Measurements from ENCODE around the gene TPGS1.

The TPGS1 gene

DNA sequence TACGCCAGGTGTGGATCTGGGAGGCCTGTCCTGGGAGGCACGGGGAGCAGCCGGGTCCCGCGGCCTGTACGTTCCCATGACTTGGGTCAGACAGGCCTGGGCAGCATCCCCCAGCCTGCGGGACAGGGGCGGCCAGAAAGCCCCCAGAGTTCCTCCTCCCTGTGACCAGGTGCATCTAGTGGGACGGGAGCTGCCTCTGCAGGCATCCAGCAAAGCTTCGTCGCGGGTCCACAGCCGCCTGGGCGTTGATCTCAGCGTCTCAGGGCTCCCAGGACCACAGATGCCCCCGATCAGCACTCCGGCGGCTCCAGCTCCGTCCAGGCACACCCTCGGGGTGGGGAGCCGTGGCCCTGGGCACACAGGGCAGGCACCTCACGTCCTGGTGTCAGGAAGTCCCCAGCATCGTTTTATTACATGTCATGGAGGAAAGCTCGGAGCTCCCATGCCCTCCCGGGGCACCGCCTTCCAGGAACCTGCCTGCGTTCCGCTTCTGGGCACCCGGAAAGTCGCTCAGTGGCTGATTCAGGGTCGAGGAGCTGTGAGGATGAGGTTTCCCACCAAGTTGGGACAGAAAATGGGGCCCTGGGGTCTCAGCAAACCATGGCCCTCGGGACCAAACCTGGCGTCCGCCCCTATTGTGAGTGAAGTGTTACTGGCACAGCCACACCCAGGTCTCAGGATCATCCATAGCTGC lies 35.0 kb downstream of the TPGS1 start:
- no peak for DNase-seq

DNA sequence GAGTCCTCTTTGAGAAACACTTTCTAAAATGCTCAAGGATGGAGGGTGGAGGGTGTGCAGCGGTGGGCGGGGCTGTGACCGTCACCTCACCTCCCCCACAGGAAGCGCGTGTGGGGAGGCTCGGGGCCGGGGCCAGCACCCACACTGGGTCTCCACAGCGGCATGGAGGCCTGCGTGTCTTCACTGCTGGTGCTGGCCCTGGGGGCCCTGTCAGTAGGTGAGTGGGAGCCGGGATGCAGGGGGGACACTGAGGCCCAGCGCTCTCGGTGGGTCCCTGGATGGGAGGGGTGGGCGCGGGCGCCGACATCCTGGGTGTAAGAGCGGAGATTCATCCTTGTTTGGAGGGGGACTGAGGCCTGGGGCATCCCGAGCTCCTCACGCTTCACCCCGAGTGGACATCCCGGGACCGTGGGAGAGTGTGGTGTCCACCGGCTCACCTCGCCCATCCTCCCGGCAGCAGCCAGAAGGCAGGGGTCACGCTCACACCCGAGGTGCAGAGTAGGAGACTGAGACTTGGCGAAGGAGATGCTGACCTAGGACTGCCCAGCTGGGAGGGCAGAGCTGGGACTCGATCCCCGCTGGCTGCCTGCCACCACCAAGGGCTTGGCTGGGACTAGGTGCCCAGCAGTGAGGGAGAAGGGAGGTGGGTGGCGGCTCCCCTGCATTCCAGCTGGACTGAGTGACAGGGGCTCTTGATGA lies 36.8 kb downstream of the TPGS1 start, which contains the start of gene GZMM:
TSS of gene GZMM (plus strand) at position 144 of the 699 bp plus-strand sequence. CDS start at position 163, 19 bp downstream.
- DNase-seq: no peak

DNA sequence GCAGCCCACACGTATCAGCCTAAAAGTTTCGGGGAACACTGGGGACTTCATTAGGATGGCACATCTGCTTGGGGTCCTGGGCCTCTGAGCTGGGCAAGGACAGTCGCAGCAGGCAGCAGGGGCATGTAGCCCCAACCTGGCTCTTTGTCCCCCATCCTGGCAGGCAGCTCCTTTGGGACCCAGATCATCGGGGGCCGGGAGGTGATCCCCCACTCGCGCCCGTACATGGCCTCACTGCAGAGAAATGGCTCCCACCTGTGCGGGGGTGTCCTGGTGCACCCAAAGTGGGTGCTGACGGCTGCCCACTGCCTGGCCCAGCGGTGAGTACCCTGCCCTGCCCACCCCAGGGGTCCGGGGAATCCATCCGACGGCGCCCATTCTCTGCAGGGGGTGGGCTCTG lies 39.8 kb downstream of the TPGS1 start:
- DNase-seq: no peak

DNA sequence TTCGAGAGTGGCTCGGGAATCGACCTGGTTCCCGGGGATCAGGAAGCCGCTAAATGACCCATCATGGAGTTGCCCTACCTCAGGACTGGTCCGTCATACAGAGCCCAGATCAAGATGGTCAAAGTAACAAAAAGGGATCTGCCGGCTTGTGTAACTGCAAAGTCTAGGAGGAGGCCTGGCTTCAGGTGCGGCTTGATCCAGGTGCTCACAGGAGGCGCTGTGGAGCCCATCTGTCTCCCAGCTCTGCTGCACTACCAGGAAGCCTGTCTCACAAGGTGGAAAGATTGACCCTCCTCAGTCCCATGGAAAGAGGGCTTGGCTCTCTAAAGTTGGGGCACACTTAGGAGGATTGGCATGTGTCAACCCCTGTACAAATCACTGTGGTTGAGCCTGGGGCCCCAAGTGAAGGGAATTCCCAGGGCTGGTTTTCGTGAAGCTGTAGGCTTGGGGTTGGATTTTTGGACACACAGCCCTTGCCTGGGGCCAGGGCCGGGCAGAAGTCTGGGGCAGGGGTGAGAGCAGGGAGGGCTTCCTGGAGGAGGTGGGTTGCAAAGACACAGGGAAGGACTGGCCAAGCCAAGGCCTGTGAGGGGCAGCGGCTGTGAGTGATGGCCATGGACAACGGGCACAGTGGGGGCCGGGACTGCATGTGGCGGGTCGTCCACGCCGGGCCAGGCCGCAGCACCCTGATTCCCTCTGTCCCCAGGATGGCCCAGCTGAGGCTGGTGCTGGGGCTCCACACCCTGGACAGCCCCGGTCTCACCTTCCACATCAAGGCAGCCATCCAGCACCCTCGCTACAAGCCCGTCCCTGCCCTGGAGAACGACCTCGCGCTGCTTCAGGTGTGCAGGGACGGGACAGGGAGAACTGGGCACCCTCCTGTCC lies 40.8 kb downstream of the TPGS1 start:
- DNase-seq: no peak

DNA sequence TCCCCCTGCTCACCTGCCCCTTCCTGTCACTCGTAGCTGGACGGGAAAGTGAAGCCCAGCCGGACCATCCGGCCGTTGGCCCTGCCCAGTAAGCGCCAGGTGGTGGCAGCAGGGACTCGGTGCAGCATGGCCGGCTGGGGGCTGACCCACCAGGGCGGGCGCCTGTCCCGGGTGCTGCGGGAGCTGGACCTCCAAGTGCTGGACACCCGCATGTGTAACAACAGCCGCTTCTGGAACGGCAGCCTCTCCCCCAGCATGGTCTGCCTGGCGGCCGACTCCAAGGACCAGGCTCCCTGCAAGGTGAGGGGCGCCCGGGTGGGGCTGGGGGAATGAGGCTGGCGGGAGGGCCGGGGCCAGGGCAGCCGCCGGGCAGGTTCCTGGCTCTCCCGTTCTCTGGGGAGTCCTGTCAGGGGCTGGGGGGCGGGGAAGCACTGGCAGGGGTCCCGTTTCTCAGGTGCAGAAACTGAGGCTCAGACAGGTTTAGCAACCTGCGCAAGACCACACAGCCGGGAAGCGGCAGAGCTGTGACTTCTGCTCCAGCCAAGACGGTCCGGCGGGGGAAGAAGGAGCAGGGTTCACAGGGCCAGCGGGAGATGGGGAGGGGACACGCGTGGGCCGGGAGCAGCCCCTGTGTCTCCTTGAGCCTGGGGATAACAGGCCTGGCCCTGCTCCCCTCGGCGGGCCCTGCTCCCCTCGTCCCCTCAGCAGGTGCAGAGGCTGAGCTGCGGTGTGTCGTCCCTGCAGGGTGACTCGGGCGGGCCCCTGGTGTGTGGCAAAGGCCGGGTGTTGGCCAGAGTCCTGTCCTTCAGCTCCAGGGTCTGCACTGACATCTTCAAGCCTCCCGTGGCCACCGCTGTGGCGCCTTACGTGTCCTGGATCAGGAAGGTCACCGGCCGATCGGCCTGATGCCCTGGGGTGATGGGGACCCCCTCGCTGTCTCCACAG lies 41.9 kb downstream of the TPGS1 start:
- DNase-seq: peak in 1 of 2 experiments; percentile 33

DNA sequence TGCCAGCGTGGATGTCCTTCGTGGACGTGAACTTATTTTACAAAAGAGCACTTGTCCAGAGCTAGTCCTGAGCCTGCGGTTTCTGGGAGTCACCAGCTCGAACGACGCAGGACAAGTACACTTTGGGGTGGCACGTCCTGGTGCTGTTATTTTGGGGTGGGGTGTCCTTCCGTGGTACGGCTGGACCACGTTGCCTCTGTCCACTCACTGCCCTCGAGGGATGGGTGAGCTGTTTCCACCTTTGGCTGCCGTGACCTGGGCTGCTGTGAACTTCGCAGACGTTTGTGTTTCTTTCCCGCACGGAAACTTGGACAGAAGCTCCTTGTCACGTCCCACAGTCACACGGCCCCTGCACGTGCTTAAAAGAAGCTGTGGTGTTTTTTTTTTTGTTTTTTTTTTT lies 47.5 kb downstream of the TPGS1 start:
- no peak for DNase-seq

DNA sequence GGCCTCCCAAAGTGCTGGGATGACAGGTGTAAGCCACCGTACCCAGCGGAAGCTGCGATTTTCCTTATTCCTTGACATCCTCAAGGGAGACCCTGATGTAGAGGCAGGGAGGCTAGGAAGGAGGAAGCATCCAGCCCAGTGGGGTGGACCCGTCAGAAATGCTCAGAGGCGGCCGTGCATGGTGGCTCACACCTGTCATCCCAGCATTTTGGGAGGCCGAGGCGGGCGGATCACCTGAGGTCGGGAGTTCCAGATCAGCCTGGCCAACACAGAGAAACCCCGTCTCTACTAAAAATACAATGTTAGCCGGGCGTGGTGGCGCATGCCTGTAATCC lies 48.1 kb downstream of the TPGS1 start:
- no peak for DNase-seq

DNA sequence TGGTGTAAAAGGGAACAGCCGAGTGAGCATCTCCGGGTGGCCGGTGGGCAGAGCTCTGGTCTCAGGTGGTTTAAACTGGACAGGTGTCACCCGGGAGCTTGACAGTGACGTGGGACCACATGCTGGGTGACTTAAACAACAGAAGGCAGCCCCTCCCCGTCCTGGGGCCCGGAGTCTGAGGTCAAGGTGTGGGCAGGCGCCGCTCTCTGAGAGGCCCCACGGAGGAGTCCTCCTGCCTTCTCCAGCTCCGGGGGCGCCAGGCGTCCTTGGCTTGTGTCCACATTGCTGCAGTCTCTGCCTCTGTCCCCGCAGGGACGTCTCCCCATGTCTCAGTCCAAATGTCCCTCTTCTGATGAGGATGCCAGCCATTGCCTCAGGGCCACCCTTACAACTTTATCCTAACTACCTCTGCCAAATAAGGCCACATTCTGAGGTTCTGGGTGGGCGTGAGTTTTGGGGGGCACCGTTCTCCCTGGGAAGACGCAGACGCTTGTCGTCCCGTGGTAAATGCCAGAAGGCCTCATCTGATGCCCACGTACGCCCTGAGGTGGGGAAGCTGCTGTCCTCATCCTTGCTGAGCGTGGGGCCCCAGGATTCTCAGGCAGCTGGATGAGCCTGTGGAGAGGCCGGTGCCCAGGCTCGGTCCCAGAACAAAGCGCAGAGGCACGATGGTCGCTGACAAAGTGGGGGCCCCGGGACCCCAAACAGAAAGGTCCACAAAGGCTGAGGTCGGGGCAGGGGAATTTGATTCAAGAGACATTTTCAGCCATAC lies 49.5 kb downstream of the TPGS1 start:
- DNase-seq: no peak

DNA sequence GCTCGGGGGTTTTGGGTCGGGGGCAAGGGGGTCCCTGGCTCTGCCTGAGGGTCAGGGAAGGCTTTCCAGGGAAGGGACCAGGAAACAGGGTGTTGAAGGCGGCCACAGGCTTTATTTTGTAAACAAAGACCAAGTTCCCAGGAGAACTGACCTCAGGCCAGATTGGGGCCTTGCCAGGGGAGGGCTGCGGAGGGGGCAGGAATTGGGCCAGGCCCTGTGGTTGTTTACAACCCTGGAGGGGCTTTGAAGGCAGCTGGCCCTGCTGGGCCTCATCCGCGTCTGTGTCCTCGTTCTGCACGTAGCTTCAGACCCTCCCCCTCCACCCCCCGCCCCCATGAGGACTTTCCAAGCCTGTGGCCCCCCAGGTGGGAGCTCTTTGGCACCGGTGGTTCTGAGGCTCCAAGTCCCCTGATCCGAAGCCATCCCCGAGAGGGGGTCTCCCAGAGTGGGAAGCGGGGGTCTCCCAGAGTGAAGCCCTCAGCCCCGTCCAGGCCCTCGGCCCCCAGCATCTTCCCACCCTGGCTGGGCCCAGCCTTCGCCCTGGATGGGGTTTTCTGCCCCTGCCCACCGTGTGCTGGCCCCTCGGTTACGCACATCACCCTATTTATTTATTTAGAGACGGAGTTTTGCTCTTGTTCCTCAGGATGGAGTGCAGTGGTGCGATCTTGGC lies 51.6 kb downstream of the TPGS1 start:
- no peak for DNase-seq

DNA sequence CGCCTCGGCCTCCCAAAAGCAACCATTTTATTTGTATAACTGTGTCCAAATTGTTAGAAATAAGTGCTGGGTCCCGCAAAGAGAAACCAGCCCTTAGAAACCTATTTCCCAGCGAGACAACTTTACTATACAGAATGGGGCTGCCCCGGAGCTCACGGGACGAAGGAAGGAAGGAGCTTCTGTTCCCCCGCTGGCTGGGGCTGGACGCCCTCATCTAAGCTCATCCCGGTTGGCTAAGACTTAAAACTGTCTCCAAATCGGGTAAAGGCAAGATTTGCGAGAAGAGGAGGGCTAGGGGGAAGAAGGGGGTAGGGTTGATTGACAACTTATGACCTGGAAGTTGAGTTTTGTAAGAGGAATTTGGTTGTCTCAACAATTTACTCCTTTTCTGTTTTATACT lies 52.8 kb downstream of the TPGS1 start:
- DNase-seq: no peak

DNA sequence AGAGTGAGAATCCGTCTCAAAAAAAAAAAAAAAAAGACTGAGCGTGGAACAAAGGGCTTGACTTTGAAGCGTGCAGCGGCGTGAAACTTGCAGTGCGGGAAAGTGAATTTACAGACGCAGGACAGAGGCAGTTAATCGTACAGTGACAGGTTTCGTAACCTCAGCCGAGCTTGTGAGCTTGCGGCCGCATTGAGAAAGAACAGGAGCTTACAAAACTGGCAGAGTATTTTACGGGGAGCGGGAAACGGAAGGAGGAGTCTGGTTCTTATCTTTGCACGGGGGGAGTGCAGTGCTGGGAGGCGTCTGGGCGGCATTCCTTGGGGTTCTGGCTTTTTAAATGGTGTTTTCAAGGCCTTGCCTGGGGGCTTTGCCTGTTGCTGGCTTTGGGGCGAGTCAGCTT lies 59.1 kb downstream of the TPGS1 start:
- DNase-seq: no peak

DNA sequence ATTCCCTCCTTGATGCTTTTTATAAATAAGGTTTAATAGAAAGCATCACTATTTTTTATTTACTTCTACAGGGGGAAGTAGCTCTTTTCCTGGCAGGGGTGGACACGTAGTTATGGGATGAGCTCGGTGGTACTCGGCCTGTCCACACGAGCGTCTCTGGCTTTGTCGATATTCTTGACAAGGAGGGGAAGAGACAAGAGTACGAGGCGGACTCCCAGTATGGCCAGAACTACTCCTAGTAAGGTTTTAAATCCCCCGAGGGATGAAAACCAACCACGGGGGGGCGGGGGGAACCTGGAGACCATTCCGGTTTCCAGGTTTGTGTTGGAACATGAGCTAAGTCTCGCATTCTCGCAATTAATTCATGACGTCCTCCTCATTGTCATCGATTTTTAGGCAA lies 59.5 kb downstream of the TPGS1 start:
- no peak for DNase-seq

DNA sequence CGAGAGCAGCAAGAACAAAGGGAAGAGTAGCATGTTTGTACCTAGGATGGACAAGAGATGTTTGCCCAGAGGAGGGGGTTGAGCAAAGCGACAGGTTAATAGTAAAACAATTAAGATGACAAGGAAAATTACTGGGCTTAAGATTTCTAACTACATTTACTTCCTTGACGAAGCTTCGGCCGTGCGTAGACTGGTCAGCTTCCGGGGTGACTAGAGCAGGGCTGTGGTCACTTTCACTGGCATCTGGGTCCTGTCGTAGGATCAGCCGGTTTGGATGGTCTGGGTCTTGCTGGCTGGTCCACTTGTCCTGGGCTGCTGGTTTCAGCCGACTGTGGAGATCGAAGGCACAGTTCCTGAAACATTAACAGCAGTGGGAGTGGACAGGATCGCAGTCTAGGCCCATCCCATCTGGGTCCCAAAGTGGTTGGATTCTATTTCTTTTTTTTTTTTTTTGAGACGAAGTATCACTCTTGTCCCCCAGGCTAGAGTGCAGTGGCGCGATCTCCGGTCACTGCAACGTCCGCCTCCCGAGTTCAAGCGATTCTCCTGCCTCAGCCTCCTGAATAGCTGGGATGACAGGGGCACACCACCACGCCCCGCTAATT lies 60.1 kb downstream of the TPGS1 start:
- DNase-seq: no peak
